HG03039 (cell line): ENCODE results near the gene PDE6A.

Experiments used
- ATAC-seq: cut with Tn5 transposase; IDR thresholded peaks from one replicate; pipeline ENCODE4 v1.9.1; 2021; ENCODE audit warnings: mild to moderate bottlenecking, moderate library complexity; ENCODE audit not compliant: unreplicated experiment

Gene PDE6A

GRCh38 chr5:149841851-149842793 lies 102.5 kb downstream of the PDE6A start:
- no peak for ATAC-seq

DNA sequence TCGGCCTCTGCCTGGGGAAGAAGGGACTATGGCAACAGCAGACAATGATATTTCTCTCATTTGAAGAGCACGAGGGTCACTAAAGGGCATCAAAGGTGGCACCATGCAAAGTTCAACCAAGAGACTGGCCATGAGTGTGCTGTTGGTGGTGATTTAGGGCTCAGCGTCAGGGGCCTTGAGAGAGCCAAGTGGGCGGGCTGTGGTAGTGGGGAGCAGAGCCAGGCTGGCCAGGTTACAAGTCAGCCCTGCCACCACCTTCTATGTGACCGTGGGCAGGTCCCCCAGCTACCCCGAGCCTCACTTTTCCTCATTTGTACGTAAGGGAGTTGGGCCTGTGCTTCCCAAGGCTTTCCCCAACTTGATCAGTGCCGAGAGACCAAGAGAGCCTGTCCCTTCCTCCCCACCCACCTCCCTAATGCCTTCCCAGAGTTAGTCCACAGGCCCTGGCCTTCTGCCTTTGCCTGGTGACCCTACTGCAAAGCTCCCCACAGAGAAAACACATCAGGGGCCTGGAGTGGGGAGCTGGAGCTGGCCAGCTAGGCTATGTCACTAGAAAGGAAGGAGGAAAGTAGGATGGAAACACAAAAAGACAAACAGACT lies 104.3 kb downstream of the PDE6A start:
- ATAC-seq = no peak

DNA sequence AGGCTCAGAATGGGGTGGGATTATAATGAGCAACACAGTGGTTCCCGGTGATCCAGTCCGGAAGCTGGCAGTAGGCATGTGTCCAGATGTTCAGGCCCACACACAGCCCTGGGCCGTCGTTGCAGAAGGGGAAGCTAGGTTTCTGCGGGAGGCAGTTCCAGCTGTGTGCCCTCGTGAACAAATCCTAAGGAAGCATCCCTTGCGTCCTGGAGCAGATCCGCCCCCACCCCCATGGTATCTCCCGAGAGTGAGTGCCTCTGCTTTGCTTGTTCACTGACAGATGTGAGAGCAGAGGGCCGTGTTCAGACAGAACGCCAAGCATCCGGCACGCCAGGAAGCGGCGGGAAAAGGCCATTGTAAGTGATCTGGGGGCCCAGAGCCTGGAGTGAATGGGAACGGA lies 104.8 kb downstream of the PDE6A start:
- ATAC-seq = no peak

GRCh38 chr5:149838881-149839739 lies 105.5 kb downstream of the PDE6A start:
- ATAC-seq = no peak

DNA sequence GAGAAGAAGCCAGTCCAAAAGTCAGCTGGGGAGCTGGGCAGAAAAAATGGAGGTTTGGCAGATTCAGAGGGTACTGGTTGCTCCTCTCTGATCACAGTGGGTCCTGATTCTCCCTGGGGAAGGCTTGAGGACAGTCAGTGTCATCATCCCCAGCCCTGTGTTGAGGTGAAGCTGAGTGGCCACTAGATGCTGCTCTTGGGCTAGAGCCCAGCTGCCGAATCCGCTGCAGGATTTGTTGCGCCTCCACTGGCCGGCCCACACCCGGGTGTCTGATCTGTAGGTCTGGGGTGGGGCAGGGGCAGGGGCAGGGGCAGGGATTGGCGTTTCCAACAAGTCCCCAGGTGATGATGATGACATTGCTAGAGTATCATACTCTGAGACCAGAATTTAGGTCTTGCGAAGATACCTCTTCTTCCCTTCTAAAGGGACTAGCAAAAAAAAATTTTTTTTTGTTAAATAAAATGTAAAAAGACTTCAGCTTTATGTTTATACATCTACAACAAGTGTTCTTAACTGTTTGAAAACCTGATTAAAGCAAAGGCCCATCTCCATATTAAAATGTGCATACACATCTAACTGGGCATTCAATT lies 106.8 kb downstream of the PDE6A start:
- no peak for ATAC-seq

DNA sequence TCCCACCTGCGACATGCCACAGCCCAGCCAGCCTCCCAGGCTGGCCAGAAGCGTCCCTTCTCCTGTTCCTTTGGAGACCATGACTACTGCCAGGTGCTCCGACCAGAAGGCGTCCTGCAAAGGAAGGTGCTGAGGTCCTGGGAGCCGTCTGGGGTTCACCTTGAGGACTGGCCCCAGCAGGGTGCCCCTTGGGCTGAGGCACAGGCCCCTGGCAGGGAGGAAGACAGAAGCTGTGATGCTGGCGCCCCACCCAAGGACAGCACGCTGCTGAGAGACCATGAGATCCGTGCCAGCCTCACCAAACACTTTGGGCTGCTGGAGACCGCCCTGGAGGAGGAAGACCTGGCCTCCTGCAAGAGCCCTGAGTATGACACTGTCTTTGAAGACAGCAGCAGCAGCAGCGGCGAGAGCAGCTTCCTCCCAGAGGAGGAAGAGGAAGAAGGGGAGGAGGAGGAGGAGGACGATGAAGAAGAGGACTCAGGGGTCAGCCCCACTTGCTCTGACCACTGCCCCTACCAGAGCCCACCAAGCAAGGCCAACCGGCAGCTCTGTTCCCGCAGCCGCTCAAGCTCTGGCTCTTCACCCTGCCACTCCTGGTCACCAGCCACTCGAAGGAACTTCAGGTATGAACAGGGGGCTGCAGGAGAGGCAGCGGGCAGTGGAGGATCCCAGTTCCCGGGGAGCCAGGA lies 108.0 kb downstream of the PDE6A start:
- no peak for ATAC-seq

DNA sequence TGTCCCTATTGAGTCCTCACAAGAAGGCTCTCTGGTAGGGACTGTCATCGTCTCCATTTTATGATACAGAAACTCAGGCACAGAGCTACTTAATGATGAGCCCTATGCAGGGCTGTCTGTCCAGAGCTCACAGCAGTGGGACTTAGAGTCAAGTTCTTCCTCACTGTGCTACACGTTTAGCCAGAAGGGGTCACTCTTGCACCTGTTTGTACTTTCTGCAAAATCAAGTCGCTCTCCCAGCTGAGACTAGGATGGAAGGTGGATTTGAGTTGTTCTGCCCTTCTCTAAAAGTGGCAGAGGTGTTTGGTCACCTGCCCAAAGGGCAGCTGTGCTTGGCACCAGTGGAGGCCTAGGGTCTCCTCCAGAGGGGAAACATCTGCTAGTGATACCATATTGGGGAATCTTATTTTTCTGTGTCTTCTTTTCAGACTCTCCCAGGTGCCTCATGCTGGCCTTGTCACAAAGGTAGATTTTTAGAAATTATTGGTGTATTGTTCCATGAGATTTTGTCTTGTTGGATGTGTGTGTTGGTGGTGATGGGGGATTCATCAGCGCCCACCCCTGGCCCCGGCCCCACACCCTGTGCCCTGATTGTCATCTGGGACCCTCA lies 110.2 kb downstream of the PDE6A start:
- no peak for ATAC-seq

- no peak for ATAC-seq
Observed at GRCh38 chr5:149833116-149833827, 111.3 kb downstream of the PDE6A start.

DNA sequence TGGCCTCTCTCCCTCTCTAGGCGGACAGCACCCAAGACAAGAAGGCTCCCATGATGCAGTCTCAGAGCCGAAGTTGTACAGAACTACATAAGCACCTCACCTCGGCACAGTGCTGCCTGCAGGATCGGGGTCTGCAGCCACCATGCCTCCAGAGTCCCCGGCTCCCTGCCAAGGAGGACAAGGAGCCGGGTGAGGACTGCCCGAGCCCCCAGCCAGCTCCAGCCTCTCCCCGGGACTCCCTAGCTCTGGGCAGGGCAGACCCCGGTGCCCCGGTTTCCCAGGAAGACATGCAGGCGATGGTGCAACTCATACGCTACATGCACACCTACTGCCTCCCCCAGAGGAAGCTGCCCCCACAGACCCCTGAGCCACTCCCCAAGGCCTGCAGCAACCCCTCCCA lies 112.0 kb downstream of the PDE6A start:
- ATAC-seq = no peak

- ATAC-seq = peak; percentile 84
Observed at GRCh38 chr5:149831492-149831891, 113.1 kb downstream of the PDE6A start.

DNA sequence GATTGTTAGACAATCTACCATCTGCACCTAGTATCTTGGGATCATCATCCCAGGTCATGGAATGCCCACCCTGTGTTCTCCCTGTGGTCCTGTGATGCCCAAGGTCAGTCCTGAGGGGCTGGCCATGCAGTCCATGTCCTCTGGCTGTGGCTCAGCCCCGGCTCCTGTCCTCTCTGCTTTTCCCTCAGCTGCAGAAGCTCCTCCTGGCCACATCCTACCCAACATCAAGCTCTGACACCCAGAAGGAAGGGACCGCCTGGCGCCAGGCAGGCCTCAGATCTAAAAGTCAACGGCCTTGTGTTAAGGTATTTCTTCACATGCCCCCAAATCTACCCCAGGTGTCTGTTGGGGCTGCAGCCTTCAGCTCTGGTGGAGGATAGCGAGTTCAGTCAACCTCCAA lies 114.0 kb downstream of the PDE6A start:
- no peak for ATAC-seq

DNA sequence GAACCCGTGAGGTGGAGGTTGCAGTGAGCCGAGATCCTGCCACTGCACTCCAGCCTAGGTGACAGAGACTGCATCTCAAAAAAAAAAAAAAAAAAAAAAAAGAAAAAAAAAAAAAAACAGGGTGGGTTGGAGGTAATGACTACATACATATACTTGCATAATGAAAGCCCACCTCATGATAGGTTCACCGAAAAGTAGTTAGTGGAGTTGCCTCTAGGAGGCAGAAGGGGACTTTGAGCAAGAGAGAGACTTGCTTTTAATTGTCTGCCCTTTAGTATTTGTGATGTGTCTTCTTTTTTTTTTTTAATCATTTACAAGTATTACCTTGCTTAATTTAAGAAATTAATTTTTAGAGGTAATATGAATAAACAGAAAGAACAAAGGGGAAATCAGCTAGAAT lies 114.6 kb downstream of the PDE6A start:
- ATAC-seq = no peak

- no peak for ATAC-seq
Observed at GRCh38 chr5:149828161-149829011, 116.2 kb downstream of the PDE6A start.

GRCh38 chr5:149827546-149827945 lies 117.0 kb downstream of the PDE6A start:
- no peak for ATAC-seq

DNA sequence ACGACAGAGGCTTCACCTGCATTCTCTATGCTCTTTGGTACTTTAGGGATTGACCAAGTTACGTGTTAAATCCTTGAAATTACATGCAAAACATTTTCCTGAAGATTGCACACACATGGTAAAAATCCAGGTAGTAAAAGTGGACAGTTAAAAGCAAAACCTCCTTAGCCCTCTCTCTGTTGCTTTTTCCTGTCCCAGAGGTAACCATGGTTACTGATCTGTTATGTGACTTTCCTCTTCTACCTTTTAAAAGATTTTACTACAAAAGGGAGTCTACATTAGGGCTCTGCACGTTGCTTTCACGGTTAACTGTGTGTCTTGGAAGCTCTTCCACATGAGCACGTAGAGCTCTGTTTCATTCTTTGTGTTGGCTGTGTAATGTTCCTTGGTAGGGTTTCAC lies 117.5 kb downstream of the PDE6A start:
- no peak for ATAC-seq

DNA sequence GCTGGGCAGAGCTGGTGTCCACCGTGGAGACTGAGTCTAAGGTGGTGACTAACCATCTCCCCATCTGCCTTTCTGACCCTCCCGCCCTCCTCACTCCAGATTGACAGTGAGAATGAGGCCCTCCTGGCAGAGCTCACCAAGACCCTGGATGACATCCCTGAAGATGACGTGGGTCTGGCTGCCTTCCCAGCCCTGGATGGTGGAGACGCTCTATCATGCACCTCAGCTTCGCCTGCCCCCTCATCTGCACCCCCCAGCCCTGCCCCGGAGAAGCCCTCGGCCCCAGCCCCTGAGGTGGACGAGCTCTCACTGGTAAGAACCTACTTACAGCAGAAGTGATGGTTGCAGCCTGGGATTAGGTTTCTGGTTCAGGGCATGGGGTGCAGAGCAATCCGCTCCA lies 118.0 kb downstream of the PDE6A start:
- ATAC-seq = no peak

- no peak for ATAC-seq
Observed at GRCh38 chr5:149824846-149825245, 119.7 kb downstream of the PDE6A start.

DNA sequence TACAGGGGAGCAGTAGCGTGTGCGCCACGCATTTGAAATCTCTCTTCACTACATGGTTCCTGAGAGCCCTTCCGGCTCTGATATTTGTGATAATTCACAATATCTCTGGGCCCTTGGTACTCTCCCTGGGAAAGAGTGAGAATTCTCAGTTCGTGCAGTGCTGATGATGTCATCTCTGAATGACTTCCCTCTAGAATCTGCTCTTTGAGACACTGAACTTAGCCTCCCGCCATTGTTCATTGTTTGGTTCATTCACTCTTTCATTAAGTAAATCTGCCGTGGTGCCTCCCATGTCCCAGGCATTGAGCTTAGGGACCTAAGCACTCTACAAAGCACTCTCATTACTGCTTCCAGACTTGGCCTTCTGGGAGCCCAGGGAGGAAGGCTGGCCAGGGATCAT lies 120.5 kb downstream of the PDE6A start:
- no peak for ATAC-seq

DNA sequence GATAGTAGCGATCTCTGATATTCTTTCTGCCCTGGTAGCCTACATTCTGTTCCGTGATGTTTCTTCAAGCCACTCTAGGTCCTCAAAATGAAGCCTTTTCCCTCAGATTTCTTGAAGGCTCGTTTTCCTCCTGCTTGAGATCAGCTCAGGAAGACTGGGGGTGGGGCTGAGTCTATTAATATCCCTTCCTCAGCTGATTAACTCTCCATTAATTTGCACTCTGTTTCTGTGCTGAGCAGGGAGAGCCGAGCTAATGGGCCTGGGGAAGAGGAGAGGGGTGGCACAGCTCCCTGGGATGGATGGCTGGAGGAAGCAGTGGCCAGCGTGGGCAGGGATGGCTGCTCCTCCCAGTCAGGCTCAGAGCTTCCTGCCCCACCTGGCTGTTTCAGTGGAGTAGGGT lies 121.2 kb downstream of the PDE6A start:
- ATAC-seq = no peak
